HG03103 (cell line): ENCODE data around the gene DOK6.
"Not testable (repeated sequence)": the region's sequence is repeated elsewhere in the genome, so short reads cannot be mapped to it uniquely, and the experiment has no call there.

Experiments
- ATAC-seq: cut with Tn5 transposase; IDR thresholded peaks from one replicate; pipeline ENCODE4 v1.9.1; 2021; ENCODE audit warnings: low read depth; ENCODE audit not compliant: unreplicated experiment

Gene DOK6

GRCh38 chr18:69785466-69785865, 384.8 kb downstream of the DOK6 start:
- no peak for ATAC-seq

GRCh38 chr18:69786427-69786826, 385.7 kb downstream of the DOK6 start:
- ATAC-seq = no peak

GRCh38 chr18:69787825-69788547, 387.3 kb downstream of the DOK6 start:
- ATAC-seq = no peak

GRCh38 chr18:69789794-69790193, 389.1 kb downstream of the DOK6 start:
- ATAC-seq = no peak

GRCh38 chr18:69790649-69791048, 390.0 kb downstream of the DOK6 start:
- ATAC-seq = no peak

GRCh38 chr18:69795791-69796190, 395.1 kb downstream of the DOK6 start:
- ATAC-seq = no peak

GRCh38 chr18:69804776-69805501, 404.3 kb downstream of the DOK6 start:
- ATAC-seq = no peak

GRCh38 chr18:69808399-69808798, 407.7 kb downstream of the DOK6 start:
- ATAC-seq = no peak

GRCh38 chr18:69813559-69813958, 412.9 kb downstream of the DOK6 start:
- no peak for ATAC-seq

GRCh38 chr18:69814861-69815385, 414.2 kb downstream of the DOK6 start:
- ATAC-seq = no peak

GRCh38 chr18:69817335-69817940, 416.8 kb downstream of the DOK6 start:
- no peak for ATAC-seq

GRCh38 chr18:69819460-69819859, 418.8 kb downstream of the DOK6 start:
- no peak for ATAC-seq

- no peak for ATAC-seq
Measured at GRCh38 chr18:69820538-69820937, 419.9 kb downstream of the DOK6 start.

- ATAC-seq = no peak
Measured at GRCh38 chr18:69830189-69830588, 429.5 kb downstream of the DOK6 start.

GRCh38 chr18:69834980-69835379, 434.3 kb downstream of the DOK6 start:
- not testable (repeated sequence) for ATAC-seq

- ATAC-seq = no peak
Measured at GRCh38 chr18:69838003-69838402, 437.3 kb downstream of the DOK6 start.

GRCh38 chr18:69838620-69839411, 438.1 kb downstream of the DOK6 start:
- peak; percentile 59 for ATAC-seq

- no peak for ATAC-seq
Measured at GRCh38 chr18:69839497-69839896, 438.8 kb downstream of the DOK6 start.

GRCh38 chr18:69840001-69840400, 439.3 kb downstream of the DOK6 start:
- no peak for ATAC-seq

- no peak for ATAC-seq
Measured at GRCh38 chr18:69840445-69840844, 439.8 kb downstream of the DOK6 start.

GRCh38 chr18:69841117-69841516, 440.4 kb downstream of the DOK6 start:
- ATAC-seq = no peak
